ENCODE results near the gene PANK1.

Gene PANK1

GRCh38 chr10:89644967-89645741, at the start of gene PANK1:
Gene PANK1 (minus strand): TSS chr10:89645242. CDS start chr10:89644891, 351 bp downstream.
- peak; percentile 69 to 75 for DNase-seq
- Mint-ChIP-seq H3K27ac (peak within 1 kb of the TSS; percentile 82 to 90), H3K27me3 (peaks cover 45% of the 10 kb centered on the region), H3K4me3 (no peak within 1 kb of the TSS), H3K9me3 (no peaks in the 10 kb centered on the region), H3K4me1 (peaks cover 6% of the 10 kb centered on the region)
- peak; percentile 74 for ATAC-seq

GRCh38 chr10:89693176-89693575, 48.1 kb upstream of the PANK1 start:
- H3K4me1 Mint-ChIP-seq, result no peaks in the 10 kb centered on the region
- ATAC-seq (no peak), DNase-seq (no peak)
- no peaks in the 10 kb centered on the region for H3K9me3 Mint-ChIP-seq
- H3K4me3 Mint-ChIP-seq, result no peak overlapping the region
- H3K27me3 Mint-ChIP-seq, result no peaks in the 10 kb centered on the region
- H3K27ac Mint-ChIP-seq, result no peak overlapping the region

- no peak for DNase-seq
- no peak for ATAC-seq
- no peaks in the 10 kb centered on the region for H3K27me3 Mint-ChIP-seq
- H3K4me1 Mint-ChIP-seq, result no peaks in the 10 kb centered on the region
- no peak overlapping the region for H3K27ac Mint-ChIP-seq
- H3K9me3 Mint-ChIP-seq, result no peaks in the 10 kb centered on the region
- H3K4me3 Mint-ChIP-seq, result no peak overlapping the region
Observed at GRCh38 chr10:89692416-89692815, 47.4 kb upstream of the PANK1 start.

GRCh38 chr10:89690027-89690426, 45.0 kb upstream of the PANK1 start:
- H3K9me3 Mint-ChIP-seq, result no peaks in the 10 kb centered on the region
- DNase-seq (no peak), ATAC-seq (no peak)
- no peaks in the 10 kb centered on the region for H3K4me1 Mint-ChIP-seq
- no peak overlapping the region for H3K4me3 Mint-ChIP-seq
- no peak overlapping the region for H3K27ac Mint-ChIP-seq
- peaks cover 8% of the 10 kb centered on the region for H3K27me3 Mint-ChIP-seq

GRCh38 chr10:89685936-89686335, 40.9 kb upstream of the PANK1 start:
- Mint-ChIP-seq H3K27me3 (peaks cover 21% of the 10 kb centered on the region), H3K4me1 (no peaks in the 10 kb centered on the region), H3K4me3 (no peak overlapping the region), H3K27ac (no peak overlapping the region), H3K9me3 (no peaks in the 10 kb centered on the region)
- no peak for ATAC-seq
- DNase-seq, result no peak

- peaks cover 29% of the 10 kb centered on the region for H3K27me3 Mint-ChIP-seq
- H3K4me1 Mint-ChIP-seq, result no peaks in the 10 kb centered on the region
- no peak overlapping the region for H3K4me3 Mint-ChIP-seq
- H3K27ac Mint-ChIP-seq, result no peak overlapping the region
- no peak for DNase-seq
- no peak for ATAC-seq
- no peaks in the 10 kb centered on the region for H3K9me3 Mint-ChIP-seq
Observed at GRCh38 chr10:89684604-89685003, 39.6 kb upstream of the PANK1 start.

GRCh38 chr10:89683883-89684282, 38.8 kb upstream of the PANK1 start:
- no peak overlapping the region for H3K4me3 Mint-ChIP-seq
- no peaks in the 10 kb centered on the region for H3K9me3 Mint-ChIP-seq
- H3K27ac Mint-ChIP-seq, result no peak overlapping the region
- H3K27me3 Mint-ChIP-seq, result peaks cover 30% of the 10 kb centered on the region
- DNase-seq (no peak), ATAC-seq (no peak)
- no peaks in the 10 kb centered on the region for H3K4me1 Mint-ChIP-seq

- ATAC-seq (peak; percentile 63), DNase-seq (no peak)
- peaks cover 22% of the 10 kb centered on the region for H3K27me3 Mint-ChIP-seq
- H3K27ac Mint-ChIP-seq, result no peak overlapping the region
- no peak overlapping the region for H3K4me3 Mint-ChIP-seq
- H3K9me3 Mint-ChIP-seq, result no peaks in the 10 kb centered on the region
- no peaks in the 10 kb centered on the region for H3K4me1 Mint-ChIP-seq
Observed at GRCh38 chr10:89679986-89680385, 34.9 kb upstream of the PANK1 start.

GRCh38 chr10:89677341-89677740, 32.3 kb upstream of the PANK1 start:
- ATAC-seq, result no peak
- H3K27ac Mint-ChIP-seq, result no peak overlapping the region
- no peak overlapping the region for H3K4me3 Mint-ChIP-seq
- no peaks in the 10 kb centered on the region for H3K9me3 Mint-ChIP-seq
- no peak for DNase-seq
- no peaks in the 10 kb centered on the region for H3K4me1 Mint-ChIP-seq
- peaks cover 9% of the 10 kb centered on the region for H3K27me3 Mint-ChIP-seq

GRCh38 chr10:89670926-89671325, 25.9 kb upstream of the PANK1 start:
- Mint-ChIP-seq H3K4me3 (no peak overlapping the region), H3K27ac (no peak overlapping the region), H3K27me3 (peaks cover 19% of the 10 kb centered on the region), H3K9me3 (no peaks in the 10 kb centered on the region), H3K4me1 (no peaks in the 10 kb centered on the region)
- ATAC-seq (no peak), DNase-seq (no peak)

GRCh38 chr10:89669985-89670384, 24.9 kb upstream of the PANK1 start:
- no peaks in the 10 kb centered on the region for H3K9me3 Mint-ChIP-seq
- H3K27me3 Mint-ChIP-seq, result peaks cover 21% of the 10 kb centered on the region
- no peaks in the 10 kb centered on the region for H3K4me1 Mint-ChIP-seq
- H3K4me3 Mint-ChIP-seq, result no peak overlapping the region
- H3K27ac Mint-ChIP-seq, result no peak overlapping the region
- ATAC-seq (no peak), DNase-seq (no peak)

- H3K27me3 Mint-ChIP-seq, result peaks cover 21% of the 10 kb centered on the region
- no peaks in the 10 kb centered on the region for H3K4me1 Mint-ChIP-seq
- no peak overlapping the region for H3K4me3 Mint-ChIP-seq
- no peaks in the 10 kb centered on the region for H3K9me3 Mint-ChIP-seq
- DNase-seq (no peak), ATAC-seq (no peak)
- no peak overlapping the region for H3K27ac Mint-ChIP-seq
Observed at GRCh38 chr10:89668386-89669071, 23.5 kb upstream of the PANK1 start.

GRCh38 chr10:89666138-89666537, 21.1 kb upstream of the PANK1 start:
- Mint-ChIP-seq H3K9me3 (no peaks in the 10 kb centered on the region), H3K27ac (no peak overlapping the region), H3K4me3 (no peak overlapping the region), H3K27me3 (peaks cover 19% of the 10 kb centered on the region), H3K4me1 (no peaks in the 10 kb centered on the region)
- ATAC-seq, result no peak
- DNase-seq, result no peak

- no peak overlapping the region for H3K4me3 Mint-ChIP-seq
- H3K27ac Mint-ChIP-seq, result no peak overlapping the region
- ATAC-seq, result no peak
- no peak for DNase-seq
- H3K9me3 Mint-ChIP-seq, result no peaks in the 10 kb centered on the region
- no peaks in the 10 kb centered on the region for H3K4me1 Mint-ChIP-seq
- peaks cover 10% of the 10 kb centered on the region for H3K27me3 Mint-ChIP-seq
Observed at GRCh38 chr10:89665302-89665701, 20.3 kb upstream of the PANK1 start.

- ATAC-seq (no peak), DNase-seq (no peak)
- peak overlapping the region in 1 of 2 donors; percentile 50 for H3K27ac Mint-ChIP-seq
- H3K4me3 Mint-ChIP-seq, result no peak overlapping the region
- peaks cover 8% of the 10 kb centered on the region for H3K27me3 Mint-ChIP-seq
- H3K4me1 Mint-ChIP-seq, result no peaks in the 10 kb centered on the region
- no peaks in the 10 kb centered on the region for H3K9me3 Mint-ChIP-seq
Observed at GRCh38 chr10:89664203-89664602, 19.2 kb upstream of the PANK1 start.

GRCh38 chr10:89663144-89663543, 18.1 kb upstream of the PANK1 start:
- Mint-ChIP-seq H3K27ac (no peak overlapping the region), H3K9me3 (no peaks in the 10 kb centered on the region), H3K27me3 (peaks cover 8% of the 10 kb centered on the region), H3K4me1 (no peaks in the 10 kb centered on the region), H3K4me3 (no peak overlapping the region)
- ATAC-seq (no peak), DNase-seq (no peak)
